ENCODE measurements around the gene CNIH2.

DNA sequence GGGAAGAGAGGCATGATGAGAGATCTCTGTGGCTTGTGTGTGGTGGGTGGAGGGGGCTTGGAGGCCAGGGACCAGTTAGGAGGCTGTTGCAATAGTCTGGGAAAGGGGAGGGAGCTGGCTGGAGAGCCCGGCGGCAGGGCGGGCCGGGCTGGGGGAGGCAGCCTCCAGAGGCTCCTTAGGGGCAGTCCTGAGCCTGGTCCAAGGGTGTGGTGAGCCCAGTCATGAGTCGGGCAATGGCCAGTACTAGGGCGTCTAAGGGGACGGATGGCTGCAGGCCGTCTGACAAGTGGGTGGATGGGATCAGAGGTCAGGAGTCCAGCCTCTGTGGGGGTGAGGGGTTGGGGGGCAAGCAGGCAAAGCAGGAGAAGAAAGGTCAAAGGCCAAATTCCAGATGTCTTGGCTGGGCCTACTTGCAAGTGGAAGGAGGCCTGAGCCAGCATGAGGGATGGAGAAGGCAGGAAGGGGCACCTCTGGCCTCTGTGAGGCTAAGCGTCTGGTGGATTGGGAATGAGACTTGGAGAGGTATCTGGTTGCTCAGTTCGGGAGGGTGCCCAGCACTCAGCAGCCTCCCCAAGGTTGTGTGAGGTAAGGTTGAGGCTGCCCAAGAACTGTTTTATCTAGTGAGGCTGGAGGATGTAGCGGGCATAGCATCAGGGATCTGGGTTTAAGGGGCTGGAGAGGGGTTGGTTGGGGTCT, 44.9 kb downstream of the CNIH2 start:
- TF ChIP-seq ESRRA (CRISPR knock-in tag; IDR thresholded peaks at IDR 0.05; ENCODE audit: borderline replicate concordance) (no peak), ZNF219 (CRISPR knock-in tag; IDR thresholded peaks at IDR 0.05; ENCODE audit: borderline replicate concordance) (no peak), TEAD4 (CRISPR knock-in tag; IDR thresholded peaks at IDR 0.05) (no peak), MXD4 (CRISPR knock-in tag; IDR thresholded peaks at IDR 0.05; ENCODE audit: borderline replicate concordance) (no peak)

All from WTC11 (cell line).